ENCODE data around the gene VEPH1.

DNA sequence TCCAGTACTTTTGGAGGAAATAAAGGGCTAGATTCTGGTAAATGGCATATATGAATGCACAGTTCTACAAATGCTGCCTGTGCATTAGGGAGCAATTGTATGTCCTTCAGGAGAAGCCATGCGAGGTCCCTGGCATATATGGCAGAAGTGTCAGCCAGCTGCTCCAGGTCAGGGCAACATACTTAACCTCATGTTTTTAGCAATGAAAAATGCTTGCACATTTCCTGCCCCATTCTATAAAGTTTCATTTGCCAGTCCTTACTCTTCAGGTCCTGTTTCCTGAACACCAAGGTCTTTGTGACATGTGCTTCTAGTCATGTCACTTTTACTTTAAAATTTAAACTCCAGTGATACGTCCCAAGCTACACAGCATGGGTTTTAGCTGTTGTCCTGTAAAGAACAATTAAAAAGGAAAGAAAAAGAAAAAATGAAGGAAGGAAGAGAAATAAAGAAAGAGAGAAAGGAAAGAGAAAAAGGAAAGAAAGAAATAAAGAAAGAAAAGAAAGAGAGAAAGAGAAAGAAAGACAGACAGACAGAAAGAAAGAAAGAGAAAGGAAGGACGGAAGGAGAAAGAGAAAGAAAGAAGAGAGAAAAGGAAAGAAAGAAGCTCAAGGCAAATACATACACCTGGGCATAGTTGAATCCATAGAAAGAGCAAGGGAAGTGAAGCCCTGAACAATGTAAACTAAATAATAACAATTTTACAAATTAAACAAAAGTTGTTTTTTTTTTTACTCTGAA, 86.7 kb downstream of the VEPH1 start:
- TF ChIP-seq GATA3 (IDR thresholded peaks at IDR 0.05; ENCODE audit: low read depth, low read length) (no peak), GATA2 (IDR thresholded peaks at IDR 0.05; ENCODE audit: low read depth, low read length) (no peak)
